HG03025 (cell line): ENCODE measurements around the gene TRAPPC3L.
A peak's percentile ranks its signal among the peaks of the same experiment; 100 is the strongest.

Experiments
- ATAC-seq: cut with Tn5 transposase; IDR thresholded peaks from one replicate; pipeline ENCODE4 v1.9.1; 2021; ENCODE audit warnings: mild to moderate bottlenecking, moderate library complexity; ENCODE audit not compliant: unreplicated experiment, low FRiP score

Gene TRAPPC3L

DNA sequence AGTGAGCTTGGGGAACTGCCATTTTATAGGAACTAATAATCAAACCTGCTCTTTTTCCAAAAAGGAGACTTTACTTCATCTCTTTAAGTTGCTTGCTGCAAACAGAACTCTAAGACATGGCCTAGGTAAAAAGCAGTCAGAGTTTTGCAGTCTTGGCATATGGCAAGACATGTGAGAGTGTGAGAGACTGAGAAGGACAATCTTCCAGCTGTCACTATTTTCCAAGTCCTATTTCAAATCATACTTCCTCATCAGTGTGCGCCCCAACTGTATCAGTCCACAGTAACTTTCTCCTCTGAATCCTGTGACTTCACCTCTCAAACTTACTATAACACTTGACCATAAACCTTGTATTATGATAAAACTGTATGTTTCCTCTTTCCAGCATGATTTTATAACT lies 74.0 kb downstream of the TRAPPC3L start:
- no peak for ATAC-seq

DNA sequence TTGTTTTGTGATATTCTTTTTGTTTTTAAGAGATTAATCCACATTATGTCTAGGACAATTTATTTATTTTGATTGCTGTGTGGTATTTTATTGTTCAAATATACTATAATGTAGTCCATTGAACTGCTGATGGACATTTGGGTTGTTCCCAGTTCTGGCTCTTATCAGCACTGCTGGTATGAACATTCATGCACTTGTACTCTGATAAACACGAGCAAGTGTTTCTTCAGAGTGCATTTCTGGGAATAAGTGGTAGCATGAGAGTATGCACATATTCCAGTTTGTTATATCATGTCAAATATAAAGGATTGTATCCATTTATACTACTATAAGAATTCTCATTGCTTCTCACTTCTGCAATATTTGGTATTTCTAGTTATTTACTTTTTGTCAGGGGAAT lies 77.2 kb downstream of the TRAPPC3L start:
- no peak for ATAC-seq

DNA sequence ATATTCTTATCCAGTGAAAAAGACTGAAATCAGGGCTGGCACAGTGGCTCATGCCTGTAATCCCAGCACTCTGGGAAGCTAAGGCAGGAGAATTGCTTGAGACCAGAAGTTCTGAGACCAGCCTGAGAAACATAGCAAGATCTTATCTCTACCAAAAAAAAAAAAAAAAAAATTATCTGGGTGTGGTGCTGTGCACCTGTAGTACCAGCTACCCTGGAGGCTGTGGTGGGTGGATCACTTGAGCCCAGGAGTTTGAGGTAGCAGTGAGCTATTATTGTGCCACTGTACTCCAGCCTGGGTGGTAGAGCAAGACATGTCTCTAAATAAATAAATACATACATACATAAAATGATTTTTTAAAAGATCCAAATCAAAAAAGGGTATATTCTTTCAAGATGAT lies 78.0 kb downstream of the TRAPPC3L start:
- no peak for ATAC-seq

DNA sequence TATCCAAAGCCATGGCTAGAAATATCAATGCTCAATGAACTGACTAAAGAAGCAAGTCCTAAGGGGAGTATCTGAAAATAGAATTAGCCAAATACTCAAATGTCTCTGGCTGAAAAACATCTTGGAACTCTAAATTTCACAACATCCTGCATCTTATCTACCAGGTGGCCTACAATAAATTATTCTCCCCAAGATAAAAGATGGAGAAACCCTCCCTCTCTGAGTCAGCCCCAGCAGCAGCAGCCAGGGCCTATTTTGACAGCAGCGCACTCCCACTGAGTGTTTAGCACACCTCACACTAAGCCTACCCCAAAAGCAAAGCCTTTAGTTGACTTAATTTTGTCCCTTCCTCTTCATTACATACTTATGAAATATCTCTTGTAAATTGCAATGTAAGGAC lies 78.4 kb downstream of the TRAPPC3L start:
- no peak for ATAC-seq

DNA sequence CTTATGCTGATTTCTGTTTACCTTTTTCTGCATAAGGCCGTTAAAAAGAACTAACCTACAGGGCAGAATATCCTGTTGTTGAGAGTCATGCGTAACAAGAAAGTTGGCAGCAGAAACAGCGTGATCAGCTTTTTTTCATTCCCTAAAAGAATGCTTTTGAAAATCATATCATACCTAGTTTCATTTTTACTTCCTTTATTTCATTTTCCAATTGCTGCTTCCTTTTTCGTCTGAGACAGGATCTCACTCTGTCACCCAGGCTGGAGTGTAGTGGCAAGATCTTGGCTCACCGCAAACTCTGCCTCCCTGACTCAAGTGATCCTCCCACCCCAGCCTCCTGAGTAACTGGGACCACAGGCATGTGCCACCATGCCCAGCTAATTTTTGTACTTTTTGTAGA lies 80.2 kb downstream of the TRAPPC3L start:
- no peak for ATAC-seq

DNA sequence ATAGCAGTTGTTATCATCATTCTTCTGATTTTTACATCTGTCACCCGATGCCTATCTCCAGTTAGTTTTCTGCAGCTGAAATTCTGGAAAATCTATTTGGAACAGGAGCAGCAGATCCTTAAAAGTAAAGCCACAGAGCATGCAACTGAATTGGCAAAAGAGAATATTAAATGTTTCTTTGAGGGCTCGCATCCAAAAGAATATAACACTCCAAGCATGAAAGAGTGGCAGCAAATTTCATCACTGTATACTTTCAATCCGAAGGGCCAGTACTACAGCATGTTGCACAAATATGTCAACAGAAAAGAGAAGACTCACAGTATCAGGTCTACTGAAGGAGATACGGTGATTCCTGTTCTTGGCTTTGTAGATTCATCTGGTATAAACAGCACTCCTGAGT lies 82.2 kb downstream of the TRAPPC3L start:
- no peak for ATAC-seq

DNA sequence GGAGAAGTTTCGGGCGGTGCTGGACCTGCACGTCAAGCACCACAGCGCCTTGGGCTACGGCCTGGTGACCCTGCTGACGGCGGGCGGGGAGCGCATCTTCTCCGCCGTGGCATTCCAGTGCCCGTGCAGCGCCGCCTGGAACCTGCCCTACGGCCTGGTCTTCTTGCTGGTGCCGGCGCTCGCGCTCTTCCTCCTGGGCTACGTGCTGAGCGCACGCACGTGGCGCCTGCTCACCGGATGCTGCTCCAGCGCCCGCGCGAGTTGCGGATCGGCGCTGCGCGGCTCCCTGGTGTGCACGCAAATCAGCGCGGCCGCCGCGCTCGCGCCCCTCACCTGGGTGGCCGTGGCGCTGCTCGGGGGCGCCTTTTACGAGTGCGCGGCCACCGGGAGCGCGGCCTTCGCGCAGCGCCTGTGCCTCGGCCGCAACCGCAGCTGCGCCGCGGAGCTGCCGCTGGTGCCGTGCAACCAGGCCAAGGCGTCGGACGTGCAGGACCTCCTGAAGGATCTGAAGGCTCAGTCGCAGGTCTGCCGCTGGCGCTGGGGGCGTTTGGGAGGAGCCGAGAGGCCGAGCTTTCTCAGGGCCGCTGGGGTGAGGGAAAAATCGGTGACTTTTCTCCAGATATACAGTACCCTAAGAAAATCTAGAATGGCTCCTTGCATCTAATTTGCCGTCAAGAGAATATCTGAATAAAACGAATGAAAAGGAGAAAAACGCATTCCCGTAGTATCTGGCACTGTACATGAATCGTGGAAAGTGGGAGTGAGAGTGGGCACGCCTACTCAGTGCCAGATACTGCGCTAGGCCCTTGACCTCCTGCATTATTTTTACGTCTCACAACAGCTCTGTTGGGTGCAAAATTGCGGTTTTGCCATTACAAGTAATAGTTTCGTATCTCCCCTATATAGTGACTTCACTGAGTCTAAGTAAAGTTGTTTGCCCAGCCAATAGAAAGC lies 83.3 kb downstream of the TRAPPC3L start:
- peak; percentile 73 for ATAC-seq

DNA sequence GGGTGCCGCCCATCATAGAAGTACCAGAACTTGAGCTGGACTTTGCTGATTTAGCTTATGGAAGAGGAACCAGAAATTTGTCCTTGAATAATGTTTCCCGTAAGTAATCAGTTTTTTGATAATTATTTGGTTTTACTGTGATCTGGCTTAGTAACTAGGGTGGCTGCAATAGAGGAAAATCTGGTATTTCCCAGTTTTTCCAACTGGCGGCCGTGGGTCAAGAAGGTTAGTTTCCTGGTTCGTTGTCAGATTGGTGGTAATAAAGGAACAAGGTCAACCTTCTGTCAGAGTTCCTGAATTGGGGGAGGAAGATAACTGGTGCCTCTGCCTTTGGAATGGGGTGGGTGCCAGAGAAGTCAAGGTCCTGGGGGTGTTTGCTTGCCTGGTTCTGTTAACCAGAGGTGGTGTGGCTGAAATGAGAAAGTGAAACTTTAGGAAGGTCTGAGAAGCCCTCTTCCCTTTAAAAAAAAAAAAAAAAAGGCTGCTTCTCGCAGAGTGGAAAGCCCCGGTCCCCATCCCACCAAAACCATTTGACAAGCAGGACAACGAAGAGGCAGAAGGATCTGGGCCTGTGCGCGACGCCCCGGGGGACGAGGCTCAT lies 84.1 kb downstream of the TRAPPC3L start, which contains the start of gene CALHM6:
TSS of gene CALHM6 (plus strand) at position 45 of the 601 bp plus-strand sequence. CDS start at position 600, 555 bp downstream.
- peak; percentile 1 for ATAC-seq

DNA sequence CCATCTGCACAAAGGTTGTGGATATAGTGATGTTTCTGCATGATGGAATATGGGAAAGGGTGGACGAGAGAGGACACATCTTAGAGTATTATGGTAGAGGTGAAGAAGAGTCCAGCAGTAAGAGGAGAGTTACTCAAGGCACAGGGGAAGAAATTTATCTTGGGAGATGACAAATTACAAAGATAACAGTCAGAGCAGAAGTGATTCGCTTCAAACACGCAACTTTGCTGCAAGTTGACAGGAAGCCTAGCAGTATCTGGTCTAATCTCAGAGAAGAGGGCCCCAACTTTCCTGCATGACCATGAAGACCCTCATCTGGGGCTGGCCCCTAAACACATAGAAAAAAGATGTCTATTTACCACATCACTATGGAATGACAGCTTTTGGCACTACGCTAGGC lies 85.6 kb downstream of the TRAPPC3L start:
- no peak for ATAC-seq

DNA sequence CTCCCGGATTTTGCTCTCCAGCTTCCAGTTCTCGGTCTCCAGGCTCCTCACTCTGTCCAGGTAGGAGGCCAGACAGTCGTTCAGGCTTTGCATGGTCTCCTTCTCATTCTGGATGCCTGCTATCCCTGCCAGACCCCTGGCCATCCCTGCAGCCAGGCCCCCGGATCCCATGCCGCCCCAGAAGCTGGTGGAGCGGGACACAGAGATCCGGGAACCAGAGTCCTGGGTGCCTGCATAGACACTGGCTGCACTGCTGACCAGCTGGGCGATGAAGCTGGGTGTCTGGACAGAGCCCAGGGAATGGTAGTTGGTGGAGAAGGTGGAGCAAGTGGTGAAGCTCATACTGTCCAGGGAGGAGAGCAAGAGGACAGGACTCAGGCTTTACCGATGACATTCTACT lies 87.2 kb downstream of the TRAPPC3L start:
- no peak for ATAC-seq

DNA sequence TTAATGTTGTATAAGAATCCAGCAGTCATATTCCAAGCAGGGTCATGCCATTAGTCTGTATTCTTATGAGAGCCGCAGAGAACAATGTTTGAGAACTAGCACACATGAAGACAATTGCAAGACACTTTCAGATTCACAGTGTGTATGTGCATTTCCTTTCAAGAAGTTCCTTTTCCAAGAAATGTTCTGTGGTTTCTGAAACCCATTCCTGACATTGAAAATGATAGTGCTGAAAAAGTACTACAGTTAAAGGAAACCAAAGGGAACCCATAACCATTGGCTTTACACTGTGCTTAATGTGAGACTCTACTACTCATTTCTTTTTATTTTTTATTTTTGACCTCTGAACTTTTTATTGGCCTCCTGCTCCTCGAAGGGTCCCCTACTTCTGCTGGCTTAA lies 88.6 kb downstream of the TRAPPC3L start:
- ATAC-seq, result no peak

DNA sequence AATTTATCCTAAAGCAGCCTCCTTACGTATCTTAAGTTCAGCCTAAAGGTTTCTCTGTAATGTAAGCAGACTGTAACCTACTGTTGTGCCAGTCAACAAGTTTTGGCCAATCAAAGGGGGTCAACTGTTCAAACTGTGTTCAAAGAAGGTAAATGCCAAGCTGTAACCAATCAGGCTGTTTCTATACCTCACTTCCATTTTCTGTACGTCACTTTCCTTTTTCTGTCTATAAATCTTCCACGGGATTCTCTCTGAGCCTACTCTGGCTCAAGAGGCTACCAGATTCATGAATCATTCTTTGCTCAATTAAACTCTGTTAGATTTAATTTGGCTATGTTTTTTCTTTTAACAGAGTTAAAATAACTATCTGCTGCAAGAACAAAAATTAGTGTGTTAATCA lies 89.4 kb downstream of the TRAPPC3L start:
- no peak for ATAC-seq

DNA sequence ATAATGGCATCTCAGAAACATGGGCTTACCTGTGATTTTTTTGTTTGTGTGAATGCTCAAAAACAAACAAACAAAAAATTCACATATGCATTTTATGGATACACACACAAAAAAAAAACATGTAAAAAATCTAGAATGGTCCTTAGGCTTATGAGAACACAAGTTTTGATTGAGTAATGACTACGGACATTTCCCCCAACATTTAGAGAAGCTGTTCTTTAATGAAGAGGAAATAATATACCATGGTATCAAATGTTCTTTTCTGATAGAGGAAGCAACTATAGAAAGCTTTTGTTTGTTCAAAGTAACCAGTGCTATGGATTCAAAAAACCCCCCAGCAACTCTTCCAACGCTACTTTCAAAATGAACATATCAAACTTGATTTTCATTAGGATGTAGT lies 93.0 kb downstream of the TRAPPC3L start:
- ATAC-seq, result no peak

DNA sequence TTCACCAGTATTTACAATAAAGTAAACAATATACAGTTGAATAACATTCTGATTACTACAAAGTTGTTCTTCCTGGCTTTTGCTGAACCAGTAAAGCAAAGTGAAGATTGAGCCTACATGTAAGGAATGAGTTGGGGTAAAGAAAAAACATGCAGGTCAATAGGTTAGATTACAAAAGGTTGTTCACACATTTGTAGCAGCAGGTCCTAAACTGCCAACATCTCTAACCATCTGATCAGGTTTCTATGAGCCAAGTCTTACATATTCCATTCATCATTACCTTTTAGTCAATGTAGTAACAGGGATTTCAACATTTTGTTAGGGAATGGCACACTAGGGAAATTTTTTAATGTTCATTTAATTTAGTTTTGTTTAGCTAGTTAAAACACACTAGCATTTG lies 93.6 kb downstream of the TRAPPC3L start:
- no peak for ATAC-seq

DNA sequence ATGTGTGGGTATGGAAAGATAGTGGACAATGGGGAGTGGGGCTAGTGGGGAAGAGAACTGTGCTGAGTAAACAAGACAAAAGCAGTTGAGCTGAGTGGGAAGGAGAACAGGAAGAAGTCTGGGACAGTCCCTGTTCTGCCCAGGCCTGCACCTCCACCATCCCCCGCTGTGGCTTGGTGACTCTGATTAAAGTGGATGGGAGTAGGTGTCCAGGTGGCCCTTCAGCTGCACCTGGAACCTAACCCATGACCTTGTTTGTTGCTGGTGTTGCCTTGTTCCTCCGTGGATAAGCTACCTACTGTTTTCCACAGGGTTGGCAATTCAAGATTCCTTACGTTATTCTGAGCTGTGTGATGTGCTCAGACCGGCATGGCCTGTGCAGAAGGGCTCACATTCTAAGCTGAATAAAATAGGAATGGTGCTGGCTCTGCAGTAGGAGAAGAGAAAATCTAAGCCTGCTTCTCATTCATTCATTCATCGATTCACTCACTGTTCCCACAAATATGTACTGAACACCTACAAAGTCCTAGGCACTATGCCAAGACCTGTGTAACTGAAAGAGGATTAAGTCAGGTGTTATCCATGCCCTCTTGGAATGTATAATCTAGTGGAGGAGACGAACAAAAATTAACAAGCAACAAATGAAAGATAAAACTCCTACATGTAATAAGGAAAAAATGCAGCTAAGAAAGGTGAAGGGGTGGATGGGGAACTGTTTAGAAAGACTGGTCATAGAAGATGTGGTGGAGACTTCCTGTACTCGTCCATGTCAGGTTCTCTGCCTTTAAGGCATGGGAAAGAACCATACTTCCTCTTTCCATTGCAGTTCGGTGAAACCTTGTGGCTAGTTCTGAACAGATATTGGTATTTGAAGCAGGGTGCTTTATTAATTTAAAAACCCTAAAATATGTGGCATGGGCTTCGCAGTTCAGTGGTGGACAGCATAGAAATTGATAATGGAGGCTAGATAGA lies 94.4 kb downstream of the TRAPPC3L start:
- peak; percentile 86 for ATAC-seq

DNA sequence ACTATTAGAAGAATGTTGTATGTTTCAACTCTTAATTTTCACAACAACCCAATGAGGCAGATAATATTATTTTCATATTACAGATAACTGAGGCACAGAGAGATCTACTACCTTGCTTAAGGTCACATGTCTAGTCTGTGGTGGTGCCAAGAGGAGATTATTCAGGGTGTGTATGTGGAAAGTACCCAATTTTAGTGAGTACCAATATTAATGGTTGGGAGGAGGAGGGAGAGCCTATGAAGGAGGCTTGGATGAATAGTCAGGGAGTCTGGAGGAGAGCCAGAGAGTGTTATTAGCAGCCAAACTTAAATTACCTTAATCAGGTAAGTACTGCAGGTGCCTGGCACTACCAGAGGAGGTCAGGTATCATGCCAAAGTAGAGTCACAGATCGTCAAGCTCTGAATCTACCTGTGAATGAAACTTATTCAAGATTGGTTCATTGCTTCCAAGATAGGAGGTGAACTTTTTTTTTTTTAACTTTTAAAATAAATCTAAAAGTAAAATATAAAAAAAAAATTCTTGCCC lies 95.2 kb downstream of the TRAPPC3L start:
- no peak for ATAC-seq

DNA sequence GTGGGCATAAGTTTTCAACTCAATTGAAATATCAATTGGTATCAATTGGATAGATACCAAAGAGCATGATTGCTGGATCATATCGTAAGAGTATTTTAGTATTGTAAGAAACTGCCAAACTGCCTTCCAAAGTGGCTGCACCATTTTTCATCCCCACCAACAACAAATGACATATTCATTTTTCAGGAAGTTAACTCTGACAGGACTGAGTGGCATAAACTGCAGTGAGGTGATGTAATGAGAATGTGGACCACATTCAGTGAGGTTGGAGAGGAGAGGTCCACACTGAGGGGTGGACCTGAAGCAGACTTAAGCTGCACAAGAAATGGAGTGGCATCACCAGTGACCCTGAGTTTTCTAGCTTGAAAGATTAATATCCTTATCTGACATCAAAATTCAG lies 95.9 kb downstream of the TRAPPC3L start:
- ATAC-seq, result no peak

DNA sequence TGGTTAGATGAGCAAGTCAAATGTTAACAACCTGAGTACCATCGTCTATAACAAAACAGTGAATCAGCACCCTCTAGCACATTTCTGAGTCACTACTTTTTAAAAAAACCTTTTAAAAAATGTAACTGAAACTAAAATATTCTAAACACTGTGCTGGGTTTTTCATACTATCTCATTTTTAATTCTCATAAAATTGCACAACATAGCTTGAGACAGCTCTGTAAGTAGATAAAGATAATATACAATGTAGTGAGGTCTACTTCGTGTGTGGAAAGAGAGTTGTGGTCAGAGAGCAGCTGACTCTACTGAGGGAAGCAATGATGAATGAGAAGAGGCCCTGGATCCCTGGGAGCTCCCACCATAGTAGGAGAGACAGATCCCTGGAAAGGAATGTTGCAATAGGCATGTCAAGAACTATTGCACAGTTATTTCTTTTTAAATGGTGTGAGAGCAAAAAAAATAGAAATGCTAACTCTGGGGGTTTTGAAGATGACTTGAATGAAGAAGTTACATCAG lies 97.9 kb downstream of the TRAPPC3L start:
- no peak for ATAC-seq

DNA sequence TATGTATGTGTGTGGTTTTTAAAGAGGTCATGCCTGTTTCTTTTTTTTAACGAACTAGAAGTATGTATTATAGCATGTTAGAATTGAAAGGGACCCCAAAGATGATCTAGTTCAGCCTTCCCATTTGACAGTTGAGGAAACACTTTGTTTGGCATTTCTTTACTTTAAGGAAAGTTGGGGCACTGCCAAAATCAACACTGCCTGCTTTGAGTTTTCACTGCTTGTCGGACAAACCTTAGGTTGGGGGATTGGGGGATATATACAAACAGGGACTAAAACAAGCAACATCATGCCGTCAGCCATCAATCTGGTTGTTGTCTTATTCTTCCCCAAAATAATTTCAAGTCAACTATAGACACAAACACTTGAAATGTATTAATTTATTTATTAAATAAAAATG lies 98.4 kb downstream of the TRAPPC3L start:
- ATAC-seq, result no peak

DNA sequence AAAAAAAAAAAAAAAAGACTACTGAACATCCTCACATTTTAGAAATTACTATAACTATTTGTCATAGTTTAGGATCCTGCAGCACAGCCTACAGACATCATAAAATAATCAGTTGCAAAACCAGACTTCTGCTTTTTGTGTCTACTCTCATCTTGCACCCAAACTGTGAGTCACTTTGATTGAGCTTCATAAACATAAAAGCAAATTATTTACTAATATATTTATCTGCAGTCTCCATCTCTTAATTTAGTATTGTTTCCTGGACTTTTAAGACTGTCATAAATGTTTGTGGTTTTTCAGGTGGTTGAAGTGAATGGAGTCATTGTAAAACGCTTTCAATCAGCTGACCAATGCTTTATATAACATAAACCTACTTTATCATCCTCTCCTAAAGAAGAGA lies 99.1 kb downstream of the TRAPPC3L start:
- no peak for ATAC-seq
